ENCODE results near the gene INO80C.

Gene INO80C

DNA sequence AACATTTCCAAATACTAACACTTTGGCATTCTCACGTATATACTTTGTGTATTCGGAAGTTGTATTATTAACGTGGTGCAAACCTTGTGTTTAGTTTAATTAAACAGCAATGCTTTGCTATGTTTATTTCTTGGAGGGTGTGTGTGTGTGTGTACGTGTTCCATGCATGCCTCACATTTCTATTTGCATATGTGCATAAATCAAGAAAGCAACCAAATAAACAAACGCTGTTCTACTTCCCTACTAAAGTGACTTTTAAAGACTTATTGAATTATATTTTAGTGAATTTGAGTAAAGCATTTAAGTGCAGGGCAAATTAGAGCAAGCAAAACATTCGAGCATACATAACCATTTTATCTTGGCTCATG lies 66.4 kb downstream of the INO80C start:
- Mint-ChIP-seq H3K27me3 (no peaks in the 10 kb centered on the region), H3K4me1 (peaks cover 2 to 6% of the 10 kb centered on the region in 2 donors), H3K36me3 (peaks cover 3 to 6% of the 10 kb centered on the region in 2 donors), H3K4me3 (no peak overlapping the region), H3K9me3 (peaks cover 6 to 18% of the 10 kb centered on the region in 2 donors), H3K27ac (no peak overlapping the region)
- ATAC-seq (replicated peaks) (no peak), DNase-seq (no peak)

DNA sequence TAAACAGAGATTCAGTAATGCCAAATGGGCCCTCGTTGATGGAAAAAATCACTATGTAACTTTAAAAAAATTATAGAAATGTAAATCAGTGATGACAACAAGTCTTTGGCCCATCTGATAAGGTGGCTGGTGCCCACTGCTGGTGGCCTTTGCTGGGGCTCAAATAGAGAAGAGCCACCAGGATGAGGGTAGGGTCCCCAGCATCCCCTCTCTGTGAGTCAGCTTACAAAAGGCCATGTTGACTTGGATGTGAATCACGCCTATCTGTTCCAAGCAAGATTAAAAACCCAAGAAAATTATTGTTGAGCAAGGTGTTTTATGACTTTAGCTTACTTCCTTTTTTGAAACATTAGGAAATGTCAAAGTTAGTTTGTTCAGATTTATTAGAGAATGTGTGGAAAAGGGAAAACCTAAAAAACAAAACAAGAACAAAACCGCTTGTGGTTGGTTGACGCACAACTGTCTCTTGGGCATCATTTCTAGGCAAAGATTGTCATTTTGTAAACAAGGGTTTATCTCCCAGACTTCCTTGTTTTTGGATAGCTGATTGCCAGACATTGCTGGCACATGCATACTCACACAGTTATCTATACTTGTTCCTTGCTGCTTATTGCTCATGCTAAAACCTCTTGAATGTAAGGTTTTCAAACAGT lies 66.9 kb downstream of the INO80C start:
- H3K36me3 Mint-ChIP-seq, result peaks cover 3 to 5% of the 10 kb centered on the region in 2 donors
- no peak overlapping the region for H3K4me3 Mint-ChIP-seq
- DNase-seq (no peak), ATAC-seq (replicated peaks) (no peak)
- H3K9me3 Mint-ChIP-seq, result peaks cover 6 to 17% of the 10 kb centered on the region in 2 donors
- peaks cover 2 to 6% of the 10 kb centered on the region in 2 donors for H3K4me1 Mint-ChIP-seq
- H3K27me3 Mint-ChIP-seq, result no peaks in the 10 kb centered on the region
- H3K27ac Mint-ChIP-seq, result no peak overlapping the region

DNA sequence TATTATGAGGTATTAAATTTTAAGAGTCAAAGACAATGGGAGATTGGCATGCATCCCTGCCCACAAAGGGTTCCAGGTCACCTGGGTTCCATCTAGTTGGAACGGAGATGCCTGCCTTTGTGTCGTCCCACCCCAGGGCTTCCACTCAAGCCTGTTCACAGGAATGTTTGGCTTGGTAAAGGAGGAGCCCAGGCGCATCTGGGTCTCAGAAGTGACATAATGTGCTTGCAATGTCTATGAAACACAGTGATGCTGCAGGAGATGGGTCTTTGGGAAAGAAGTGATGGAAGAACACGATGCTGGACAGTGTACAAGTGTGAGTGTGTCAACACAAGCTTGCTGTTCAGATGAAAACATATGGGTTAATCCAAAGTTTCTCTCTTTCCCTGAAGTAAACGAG lies 71.0 kb downstream of the INO80C start:
- Mint-ChIP-seq H3K36me3 (no peaks in the 10 kb centered on the region), H3K9me3 (peaks cover 2 to 4% of the 10 kb centered on the region in 2 donors), H3K4me1 (peaks cover 2 to 6% of the 10 kb centered on the region in 2 donors), H3K27me3 (peaks cover 0 to 3% of the 10 kb centered on the region in 2 donors), H3K4me3 (no peak overlapping the region), H3K27ac (no peak overlapping the region)
- no peak for ATAC-seq (replicated peaks)
- no peak for DNase-seq

DNA sequence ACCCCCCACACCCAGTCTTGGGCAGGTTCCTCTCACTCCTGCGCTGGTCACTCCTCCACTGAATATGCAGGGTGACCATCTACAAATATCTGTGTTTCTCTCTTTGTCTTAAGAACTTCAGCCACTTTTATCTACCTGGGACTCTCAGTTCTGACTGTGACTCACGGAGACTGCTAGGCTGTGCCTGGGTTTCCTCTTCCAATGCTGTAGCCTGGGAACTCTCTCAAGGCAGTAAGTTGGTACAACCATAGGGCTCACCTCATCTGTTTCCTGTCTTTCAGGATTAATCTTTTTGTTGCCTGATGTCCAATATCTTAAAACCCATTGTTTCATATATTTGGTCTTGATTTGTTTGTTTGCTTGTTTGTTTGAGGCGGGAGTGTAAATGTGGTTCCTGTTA lies 73.4 kb downstream of the INO80C start:
- Mint-ChIP-seq H3K9me3 (peaks cover 2 to 4% of the 10 kb centered on the region in 2 donors), H3K36me3 (no peaks in the 10 kb centered on the region), H3K4me3 (no peak overlapping the region), H3K27me3 (peaks cover 0 to 3% of the 10 kb centered on the region in 2 donors), H3K27ac (peak overlapping the region; percentile 43), H3K4me1 (peaks cover 2 to 6% of the 10 kb centered on the region in 2 donors)
- ATAC-seq (replicated peaks) (no peak), DNase-seq (no peak)

DNA sequence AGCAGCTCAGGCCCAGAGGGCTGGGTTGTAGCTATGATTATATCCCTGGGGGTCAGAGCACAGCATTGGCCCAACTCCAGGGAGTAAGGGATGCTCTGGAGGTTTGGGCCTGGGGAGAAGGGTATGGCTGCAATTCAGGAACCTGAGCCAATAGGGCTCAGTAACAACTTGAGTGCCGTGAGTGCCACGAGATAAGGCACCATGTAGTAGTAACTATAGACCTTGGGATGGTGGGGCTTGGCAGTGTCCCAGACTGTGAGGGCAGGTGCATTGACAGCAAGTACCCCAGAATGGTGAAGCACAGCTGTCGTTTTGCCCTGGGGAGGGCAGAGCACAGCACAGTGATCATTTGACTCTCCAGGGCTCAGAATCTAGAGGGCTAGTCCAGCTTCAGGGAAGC lies 75.5 kb downstream of the INO80C start:
- peaks cover 11% of the 10 kb centered on the region in 2 donors for H3K9me3 Mint-ChIP-seq
- peaks cover 0 to 3% of the 10 kb centered on the region in 2 donors for H3K27me3 Mint-ChIP-seq
- peaks cover 5 to 15% of the 10 kb centered on the region in 2 donors for H3K36me3 Mint-ChIP-seq
- no peak overlapping the region for H3K4me3 Mint-ChIP-seq
- no peak overlapping the region for H3K27ac Mint-ChIP-seq
- no peak for DNase-seq
- H3K4me1 Mint-ChIP-seq, result peaks cover 0 to 1% of the 10 kb centered on the region in 2 donors
- ATAC-seq (replicated peaks), result no peak

DNA sequence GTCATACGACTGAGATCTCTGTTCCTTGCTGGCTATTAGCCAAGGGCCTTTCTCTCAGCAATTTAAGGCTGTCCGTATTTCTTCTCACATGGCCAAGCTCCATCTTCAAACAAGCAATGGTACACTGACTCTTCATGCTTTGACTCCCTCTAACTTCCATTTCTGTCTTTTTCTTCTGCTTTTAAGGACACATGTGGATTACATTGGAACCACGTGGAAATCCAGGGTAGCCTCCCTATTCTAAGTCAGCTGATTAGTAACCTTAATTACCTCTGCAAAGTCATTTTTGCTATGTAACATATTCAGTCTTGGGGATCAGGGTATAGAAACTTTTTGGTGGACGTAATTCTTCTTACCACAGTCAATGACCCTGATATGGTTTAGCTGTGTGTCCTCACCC lies 79.2 kb downstream of the INO80C start:
- ATAC-seq (replicated peaks) (no peak), DNase-seq (no peak)
- H3K4me3 Mint-ChIP-seq, result no peak overlapping the region
- peaks cover 7 to 18% of the 10 kb centered on the region in 2 donors for H3K36me3 Mint-ChIP-seq
- no peaks in the 10 kb centered on the region for H3K27me3 Mint-ChIP-seq
- peaks cover 20 to 32% of the 10 kb centered on the region in 2 donors for H3K4me1 Mint-ChIP-seq
- no peak overlapping the region for H3K27ac Mint-ChIP-seq
- H3K9me3 Mint-ChIP-seq, result peaks cover 13 to 14% of the 10 kb centered on the region in 2 donors
